C4-2B (cell line): Measurements from ENCODE around the gene ZNF75A.

Experiments
- CTCF ChIP-seq: fragments of 450-650 bp; conservative IDR thresholded peaks from 2 replicates; pipeline ENCODE4 v1.5.1; 2017; ENCODE audit warnings: mild to moderate bottlenecking
- ZFX ChIP-seq: fragments of 450-650 bp; IDR thresholded peaks from 2 replicates; pipeline ENCODE4 v1.6.1; 2017

GRCh38 chr16:3292604-3293003 lies 12.7 kb upstream of the ZNF75A start:
- TF ChIP-seq CTCF (no peak), ZFX (no peak)
